GM12878 (cell line): ENCODE results near the gene CT45A1. TPM values are rescaled to one million over a fixed set of nuclear protein-coding genes. Genes with fewer than 3 reads are reported as not detected.

Experiments used
- ATAC-seq: fragments of 200-7000 bp; cut with Tn5 transposase; 3 replicates; pipeline ENCODE4 v1.9.1; 2020; ENCODE audit warnings: mild to moderate bottlenecking, moderate library complexity
- BruUV-seq: library from RNA; stranded (reverse); fragments of 400-500 nt; replicated peaks from 2 replicates; lab custom pipeline; 2021; lab: Mats Ljungman, UMichigan
- CTCF ChIA-PET: fragments of 300-600 bp; sonication (Branson Sonifier 250); formaldehyde crosslinking; extraction: SDS; loops from one replicate; lab custom pipeline; 2021; ENCODE audit warnings: inconsistent platforms; lab: Yijun Ruan, JAX
- POLR2A ChIA-PET: fragments of 350-600 bp; formaldehyde crosslinking; extraction: SDS; loops from one replicate; lab custom pipeline; 2021; ENCODE audit warnings: inconsistent platforms; lab: Charles Lee
- RAD21 ChIA-PET: fragments of 300-600 bp; sonication (Branson Sonifier 250); formaldehyde crosslinking; loops from one replicate; lab custom pipeline; 2023; ENCODE audit warnings: antibody characterized with exemption; ENCODE audit not compliant: unreplicated experiment; lab: Charles Lee
- SMC1A ChIA-PET: fragments of 300-600 bp; sonication (Branson Sonifier 250); formaldehyde crosslinking; loops from one replicate; lab custom pipeline; 2023; ENCODE audit not compliant: unreplicated experiment, uncharacterized antibody; lab: Charles Lee
- DNase-seq: peaks from one replicate; pipeline ENCODE4 v3.0.0-alpha.2; 2011; ENCODE audit warnings: low read depth, low spot score
- FAIRE-seq: peaks from 3 replicates; lab custom pipeline; 2011; peaks lifted over from hg19 to GRCh38; lab: Jason Lieb, UNC
- H2AFZ ChIP-seq: 2 replicates; pipeline ENCODE4 v1.6.0; 2011; ENCODE audit warnings: low read depth, low read length, control low read depth; ENCODE audit not compliant: control insufficient read depth
- H3K27ac ChIP-seq: 2 replicates; pipeline ENCODE4 v1.5.1; 2011; ENCODE audit warnings: control low read depth; ENCODE audit not compliant: control insufficient read depth, insufficient read depth
- H3K27me3 ChIP-seq, 2 experiments: replicated peaks in 1 of 2; 2 replicates each; pipeline versions ENCODE4 v1.6.0 to v1.6.1; 2011; ENCODE audit warnings: low read length in 1 of 2; ENCODE audit not compliant: control insufficient read depth in 2 of 2, insufficient read depth in 2 of 2
- H3K36me3 ChIP-seq, 2 experiments: 2 replicates each; pipeline ENCODE4 v1.5.1; 2011; ENCODE audit warnings: low read length in 1 of 2; ENCODE audit not compliant: control insufficient read depth in 2 of 2, insufficient read depth in 2 of 2
- H3K4me1 ChIP-seq: 2 replicates; pipeline ENCODE4 v1.6.1; 2011; ENCODE audit warnings: mild to moderate bottlenecking, low read length, moderate library complexity, mixed read lengths; ENCODE audit not compliant: control insufficient read depth, insufficient read depth
- H3K4me2 ChIP-seq: 2 replicates; pipeline ENCODE4 v1.6.0; 2011; ENCODE audit warnings: control low read depth; ENCODE audit not compliant: control insufficient read depth, insufficient read depth
- H3K4me3 ChIP-seq: fragments of 200-600 bp; sonication (generic); 2 replicates; pipeline ENCODE4 v1.5.1; 2016
- H3K79me2 ChIP-seq: 2 replicates; pipeline ENCODE4 v1.6.0; 2011; ENCODE audit warnings: low read length; ENCODE audit not compliant: control insufficient read depth, insufficient read depth
- H3K9ac ChIP-seq: 2 replicates; pipeline ENCODE4 v1.8.0; 2011; ENCODE audit warnings: low read length, control low read depth, mixed read lengths; ENCODE audit not compliant: control insufficient read depth, insufficient read depth
- H3K9me3 ChIP-seq: replicated peaks from 3 replicates; pipeline ENCODE4 v1.5.1; 2011; ENCODE audit warnings: mild to moderate bottlenecking, low read length; ENCODE audit not compliant: control insufficient read depth, insufficient read depth
- H4K20me1 ChIP-seq: 2 replicates; pipeline ENCODE4 v1.6.0; 2011; ENCODE audit not compliant: control insufficient read depth, insufficient read depth
- BHLHE40 ChIP-seq, 2 experiments: fragments of 450-650 bp in 1 of 2; IDR thresholded peaks; 2 replicates each; pipeline ENCODE4 v1.6.1; 2011 to 2017; ENCODE audit warnings: low read depth in 2 of 2, borderline replicate concordance in 1 of 2, improper control_type of control experiment in 1 of 2, low read length in 1 of 2, mild to moderate bottlenecking in 1 of 2
- CBX5 ChIP-seq: sonication (generic); IDR thresholded peaks from 2 replicates; pipeline ENCODE4 v1.6.1; 2016; ENCODE audit warnings: low read depth, moderate library complexity, mild to moderate bottlenecking, inconsistent platforms
- HDAC6 ChIP-seq: fragments of 200-600 bp; sonication (generic); IDR thresholded peaks from one replicate; pipeline ENCODE4 v1.8.0; 2017; ENCODE audit warnings: antibody characterized with exemption; ENCODE audit not compliant: unreplicated experiment
- IKZF2 ChIP-seq, 2 experiments: fragments of 450-650 bp; IDR thresholded peaks; 2 replicates each; pipeline ENCODE4 v1.6.1; 2017; ENCODE audit warnings: mild to moderate bottlenecking in 2 of 2, moderate library complexity in 2 of 2
- IRF3 ChIP-seq: fragments of 450-650 bp; IDR thresholded peaks from 2 replicates; pipeline ENCODE4 v1.6.1; 2014; ENCODE audit warnings: mild to moderate bottlenecking
- USF2 ChIP-seq: IDR thresholded peaks from 2 replicates; pipeline ENCODE4 v1.6.1; 2011; ENCODE audit warnings: low read depth, low read length, improper control_type of control experiment, borderline replicate concordance
- YBX1 ChIP-seq: fragments of 450-650 bp; IDR thresholded peaks from 2 replicates; pipeline ENCODE4 v1.6.1; 2016; ENCODE audit warnings: antibody characterized with exemption
- ZZZ3 ChIP-seq: IDR thresholded peaks from 2 replicates; pipeline ENCODE4 v1.6.1; 2011; ENCODE audit warnings: low read depth; ENCODE audit not compliant: control insufficient read depth, insufficient read length
- in situ Hi-C: fragments of 300-500 bp; cut with MboI; formaldehyde crosslinking; loops from 9 replicates; pipeline ENCODE4 v1.14.3; 2018; ENCODE audit warnings: mixed read lengths
- intact Hi-C: fragments of 100-400 bp; cut with micrococcal nuclease; formaldehyde crosslinking; loops from one replicate; pipeline ENCODE4 v1.14.2; 2022; ENCODE audit not compliant: unreplicated experiment
- polyA plus RNA-seq, 11 experiments: library from polyadenylated mRNA; depleted of rRNA in 4 of 11; unstranded in 6 of 11; stranded (reverse) in 5 of 11; fragments of >200 nt; fragmentation: Nextera tagmentation in 4 of 11; fragmentation: Illumina TruSeq in 1 of 11; extraction: Ambion mirVana in 4 of 11; extraction: Trizol in 1 of 11; gene quantifications; 1 replicate in 1 of 11; 2 replicates in 10 of 11; pipeline versions ENCODE4 v1.2.1 to v1.2.3, GENCODE V29; 2011 to 2016; ENCODE audit warnings: inconsistent platforms in 2 of 11, missing spikeins in 2 of 11, low read depth in 1 of 11
- total RNA-seq, 4 experiments: library from RNA; depleted of rRNA in 3 of 4; stranded (reverse); fragments of >200 nt in 3 of 4; fragmentation: Illumina TruSeq in 1 of 4; extraction: Trizol in 1 of 4; gene quantifications; 2 replicates each; pipeline versions ENCODE4 v1.2.1 to v1.2.3, GENCODE V29; 2013 to 2021

The CT45A1 gene
- total and polyA plus RNA-seq, 10 of the 15 experiments (the other 5 are each of a cell fraction or from before 2014, with no cell fraction given): 0.10 to 0.14 TPM; not detected in 8

GRCh38 chrX:135698924-135699323 is 14.5 kb upstream of the CT45A1 start:
- H3K79me2 ChIP-seq: no peaks in the 10 kb centered on the region
- FAIRE-seq (no peak), ATAC-seq (no peak), DNase-seq (no peak)
- H3K9me3 ChIP-seq: no peaks in the 10 kb centered on the region
- no peak overlapping the region for H3K4me3 ChIP-seq
- no peaks in the 10 kb centered on the region for H4K20me1 ChIP-seq
- intact Hi-C loops: loop anchor here (5.0 kb wide), 1 partner anchor 212 kb away; no protein-coding TSS in a partner anchor
- BruUV-seq: no TSS peak
- RAD21 ChIA-PET: interaction anchor here (1.2 kb wide), 1 partner anchor 67 kb away, joined by 3 read pairs; no protein-coding TSS in a partner anchor
- POLR2A ChIA-PET: no interaction called here
- H2AFZ ChIP-seq: no peak overlapping the region
- no peak overlapping the region for H3K9ac ChIP-seq
- H3K4me1 ChIP-seq: no peaks in the 10 kb centered on the region
- H3K36me3 ChIP-seq: no peaks in the 10 kb centered on the region
- TF ChIP-seq IRF3: no peak
- no peak for TF ChIP-seq HDAC6
- no peak for TF ChIP-seq YBX1
- no peak for TF ChIP-seq USF2
- TF ChIP-seq IKZF2 (IDR thresholded peaks at IDR 0.05): no peak
- TF ChIP-seq CBX5: no peak
- TF ChIP-seq ZZZ3: no peak
- TF ChIP-seq BHLHE40 (IDR thresholded peaks at IDR 0.05; ENCODE audit: borderline replicate concordance in 1 of 2, low read depth in 2 of 2, low read length in 1 of 2): no peak
- CTCF ChIA-PET: interaction anchor here (0.7 to 4.2 kb wide), 2 partner anchors 67 to 194 kb away, joined by 4 to 37 read pairs; no protein-coding TSS in a partner anchor
- no peaks in the 10 kb centered on the region; a peak in 1 of 4 replicates for H3K27me3 ChIP-seq
- in situ Hi-C loops: no loop called here
- SMC1A ChIA-PET: no interaction called here
- H3K27ac ChIP-seq: no peak overlapping the region
- H3K4me2 ChIP-seq: no peak overlapping the region
